Trophoblast cell (in vitro differentiated cells and primary cell): ENCODE data around the gene JAK3.
"Not testable (repeated sequence)": the region's sequence is repeated elsewhere in the genome, so short reads cannot be mapped to it uniquely, and the experiment has no call there.

Experiments used
- DNase-seq, 2 donors: peaks; one replicate each; pipeline ENCODE4 v3.0.0-alpha.2; 2016
- H2AFZ ChIP-seq: 2 replicates; pipeline ENCODE4 v1.6.1; 2013; ENCODE audit warnings: low read length, moderate library complexity, mild to moderate bottlenecking; ENCODE audit not compliant: insufficient read depth, poor library complexity
- H2AK5ac ChIP-seq: 2 replicates; pipeline ENCODE4 v1.6.1; 2013; ENCODE audit warnings: mild to moderate bottlenecking, low read length
- H2BK120ac ChIP-seq: 2 replicates; pipeline ENCODE4 v1.6.1; 2013; ENCODE audit warnings: low read length, mild to moderate bottlenecking, moderate library complexity; ENCODE audit not compliant: insufficient read depth, poor library complexity
- H2BK12ac ChIP-seq: 2 replicates; pipeline ENCODE4 v1.6.1; 2013; ENCODE audit warnings: mild to moderate bottlenecking, low read length, moderate library complexity
- H2BK5ac ChIP-seq: 2 replicates; pipeline ENCODE4 v1.6.1; 2013; ENCODE audit warnings: low read length, low read depth, moderate library complexity, mild to moderate bottlenecking; ENCODE audit not compliant: poor library complexity
- H3K14ac ChIP-seq: 2 replicates; pipeline ENCODE4 v1.6.1; 2013; ENCODE audit warnings: mild to moderate bottlenecking, low read length
- H3K18ac ChIP-seq: 2 replicates; pipeline ENCODE4 v1.6.1; 2013; ENCODE audit warnings: mild to moderate bottlenecking, low read length
- H3K23ac ChIP-seq: 2 replicates; pipeline ENCODE4 v1.6.1; 2013; ENCODE audit warnings: low read length
- H3K27ac ChIP-seq: 2 replicates; pipeline ENCODE4 v1.5.1; 2013; ENCODE audit warnings: low read depth, mild to moderate bottlenecking, inconsistent platforms, low read length, moderate library complexity
- H3K27me3 ChIP-seq: 2 replicates; pipeline ENCODE4 v1.6.1; 2013; ENCODE audit warnings: inconsistent platforms, mild to moderate bottlenecking, low read length, moderate library complexity; ENCODE audit not compliant: insufficient read depth
- H3K36me3 ChIP-seq, 2 experiments: 1 replicate in 1 of 2; 2 replicates in 1 of 2; pipeline ENCODE4 v1.6.1; 2013; ENCODE audit warnings: low read length in 2 of 2, mild to moderate bottlenecking in 2 of 2, moderate library complexity in 1 of 2; ENCODE audit not compliant: insufficient read depth in 2 of 2, control insufficient read depth in 1 of 2
- H3K4ac ChIP-seq: 2 replicates; pipeline ENCODE4 v1.6.1; 2013; ENCODE audit warnings: low read depth, mild to moderate bottlenecking, low read length, moderate library complexity
- H3K4me1 ChIP-seq, 2 experiments: 1 replicate in 1 of 2; 2 replicates in 1 of 2; pipeline ENCODE4 v1.6.1; 2013; ENCODE audit warnings: low read length in 2 of 2, mild to moderate bottlenecking in 2 of 2, moderate library complexity in 1 of 2; ENCODE audit not compliant: insufficient read depth in 2 of 2, control insufficient read depth in 1 of 2
- H3K4me2 ChIP-seq: 2 replicates; pipeline ENCODE4 v1.6.1; 2013; ENCODE audit warnings: inconsistent platforms, mild to moderate bottlenecking, low read length, moderate library complexity
- H3K4me3 ChIP-seq: 2 replicates; pipeline ENCODE4 v1.5.1; 2013; ENCODE audit warnings: mild to moderate bottlenecking, low read depth, low read length, inconsistent platforms
- H3K79me1 ChIP-seq: one replicate; pipeline ENCODE4 v1.6.1; 2013; ENCODE audit warnings: low read length
- H3K79me2 ChIP-seq: 2 replicates; pipeline ENCODE4 v1.6.1; 2013; ENCODE audit warnings: low read length, mild to moderate bottlenecking; ENCODE audit not compliant: control insufficient read depth, insufficient read depth, poor library complexity
- H3K9ac ChIP-seq: 2 replicates; pipeline ENCODE4 v1.6.1; 2013; ENCODE audit warnings: mild to moderate bottlenecking, low read length
- H3K9me3 ChIP-seq: 2 replicates; pipeline ENCODE4 v1.6.1; 2013; ENCODE audit warnings: low read depth, mild to moderate bottlenecking, control low read depth, inconsistent platforms, low read length; ENCODE audit not compliant: insufficient read depth
- H4K12ac ChIP-seq: 2 replicates; pipeline ENCODE4 v1.6.1; 2013; ENCODE audit warnings: low read depth, mild to moderate bottlenecking, low read length, moderate library complexity
- H4K8ac ChIP-seq: 2 replicates; pipeline ENCODE4 v1.6.1; 2013; ENCODE audit warnings: low read depth, mild to moderate bottlenecking, low read length, moderate library complexity
- H4K91ac ChIP-seq: one replicate; pipeline ENCODE4 v1.6.1; 2013; ENCODE audit warnings: low read depth, mild to moderate bottlenecking, low read length, moderate library complexity
- WGBS: extraction: QIAGEN DNeasy Blood & Tissue Kit; methylation state at CpG from one replicate; pipeline ENCODE4 v1.1.7; 2013; ENCODE audit warnings: missing lambda C conversion rate; ENCODE audit not compliant: insufficient read length, insufficient coverage; ENCODE audit errors: extremely low coverage; 5-methylcytosine and 5-hydroxymethylcytosine counted together

The JAK3 gene

GRCh38 chr19:17887221-17887620 is 39.4 kb upstream of the JAK3 start:
- H4K8ac ChIP-seq, H2BK5ac ChIP-seq, H3K27me3 ChIP-seq, H3K79me1 ChIP-seq, H3K14ac ChIP-seq, H4K91ac ChIP-seq, DNase-seq, H3K23ac ChIP-seq, H3K4me2 ChIP-seq, H3K4ac ChIP-seq, H2BK12ac ChIP-seq, H3K9me3 ChIP-seq, H2BK120ac ChIP-seq, H4K12ac ChIP-seq, H3K4me1 ChIP-seq, H3K4me3 ChIP-seq, H3K9ac ChIP-seq, H2AK5ac ChIP-seq, H3K79me2 ChIP-seq, H2AFZ ChIP-seq, H3K27ac ChIP-seq, H3K18ac ChIP-seq, H3K36me3 ChIP-seq: not testable (repeated sequence)
- no CpG with 5 or more reads among the region's 4 CpGs for WGBS

- Histone ChIP-seq H4K91ac (no peak overlapping the region), H3K79me1 (no peaks in the 10 kb centered on the region), H3K9ac (no peak overlapping the region), H2BK120ac (no peak overlapping the region), H4K8ac (no peak overlapping the region), H3K23ac (no peak overlapping the region), H2AK5ac (no peak overlapping the region), H3K36me3 (no peaks in the 10 kb centered on the region), H3K27me3 (no peaks in the 10 kb centered on the region), H3K4me2 (no peak overlapping the region), H2BK12ac (no peak overlapping the region), H3K4me3 (no peak overlapping the region), H3K79me2 (no peaks in the 10 kb centered on the region), H3K18ac (no peak overlapping the region), H3K4ac (no peak overlapping the region), H3K4me1 (no peaks in the 10 kb centered on the region), H2AFZ (no peak overlapping the region), H4K12ac (no peak overlapping the region), H3K9me3 (peaks cover 3% of the 10 kb centered on the region), H3K27ac (no peak overlapping the region), H2BK5ac (no peak overlapping the region), H3K14ac (no peak overlapping the region)
- no CpG with 5 or more reads among the region's 7 CpGs for WGBS
- no peak for DNase-seq
These were observed 38.7 kb upstream of the JAK3 start for GRCh38 chr19:17886515-17886914.

- Histone ChIP-seq H4K91ac (no peak overlapping the region), H3K79me2 (no peaks in the 10 kb centered on the region), H2AK5ac (no peak overlapping the region), H3K9ac (no peak overlapping the region), H2BK120ac (no peak overlapping the region), H3K27ac (no peak overlapping the region), H3K23ac (no peak overlapping the region), H2BK12ac (no peak overlapping the region), H2BK5ac (no peak overlapping the region), H3K4ac (no peak overlapping the region), H3K9me3 (peaks cover 4% of the 10 kb centered on the region), H3K36me3 (no peaks in the 10 kb centered on the region), H3K27me3 (no peaks in the 10 kb centered on the region), H3K14ac (no peak overlapping the region), H4K12ac (no peak overlapping the region), H3K79me1 (no peaks in the 10 kb centered on the region), H3K4me1 (no peaks in the 10 kb centered on the region), H2AFZ (no peak overlapping the region), H3K4me3 (no peak overlapping the region), H3K18ac (no peak overlapping the region), H3K4me2 (no peak overlapping the region), H4K8ac (no peak overlapping the region)
- peak; percentile 18 to 49 for DNase-seq
- WGBS: no CpG with 5 or more reads among the region's 33 CpGs
These were observed 36.0 kb upstream of the JAK3 start for GRCh38 chr19:17883627-17884410.

- Histone ChIP-seq H3K14ac (no peak overlapping the region), H3K4me1 (no peaks in the 10 kb centered on the region), H3K9me3 (peaks cover 4% of the 10 kb centered on the region), H3K27ac (no peak overlapping the region), H2BK12ac (no peak overlapping the region), H2BK5ac (no peak overlapping the region), H3K4ac (no peak overlapping the region), H4K8ac (no peak overlapping the region), H2AK5ac (no peak overlapping the region), H4K91ac (no peak overlapping the region), H3K18ac (no peak overlapping the region), H3K4me3 (peak overlapping the region; percentile 13), H3K79me2 (no peaks in the 10 kb centered on the region), H4K12ac (no peak overlapping the region), H3K9ac (no peak overlapping the region), H3K79me1 (no peaks in the 10 kb centered on the region), H2AFZ (no peak overlapping the region), H2BK120ac (no peak overlapping the region), H3K27me3 (no peaks in the 10 kb centered on the region), H3K36me3 (no peaks in the 10 kb centered on the region), H3K4me2 (no peak overlapping the region), H3K23ac (no peak overlapping the region)
- WGBS: no CpG with 5 or more reads among the region's 7 CpGs
- DNase-seq: no peak
These were observed 33.9 kb upstream of the JAK3 start for GRCh38 chr19:17881701-17882100.
